Fibroblast of mammary gland (primary cell): ENCODE measurements around the gene LRRC52.

ENCODE experiments used
- DNase-seq: peaks from one replicate; pipeline ENCODE4 v3.0.0-alpha.2; 2010; ENCODE audit warnings: low read depth
- H3K4me3 ChIP-seq: 2 replicates; pipeline ENCODE4 v1.5.1; 2011; ENCODE audit warnings: low read depth, mild to moderate bottlenecking, low read length, moderate library complexity; ENCODE audit not compliant: control insufficient read depth
- CTCF ChIP-seq: conservative IDR thresholded peaks from 2 replicates; pipeline ENCODE4 v1.5.1; 2011; ENCODE audit warnings: low read depth, low read length, inconsistent platforms; ENCODE audit not compliant: control insufficient read depth, insufficient read depth

The LRRC52 gene

GRCh38 chr1:165536016-165536415 lies 7.8 kb upstream of the LRRC52 start:
- no peak for DNase-seq
- no peak for TF ChIP-seq CTCF
- H3K4me3 ChIP-seq: no peak overlapping the region

GRCh38 chr1:165537356-165538109 lies 6.3 kb upstream of the LRRC52 start:
- H3K4me3 ChIP-seq: no peak overlapping the region
- DNase-seq: no peak
- no peak for TF ChIP-seq CTCF

DNA sequence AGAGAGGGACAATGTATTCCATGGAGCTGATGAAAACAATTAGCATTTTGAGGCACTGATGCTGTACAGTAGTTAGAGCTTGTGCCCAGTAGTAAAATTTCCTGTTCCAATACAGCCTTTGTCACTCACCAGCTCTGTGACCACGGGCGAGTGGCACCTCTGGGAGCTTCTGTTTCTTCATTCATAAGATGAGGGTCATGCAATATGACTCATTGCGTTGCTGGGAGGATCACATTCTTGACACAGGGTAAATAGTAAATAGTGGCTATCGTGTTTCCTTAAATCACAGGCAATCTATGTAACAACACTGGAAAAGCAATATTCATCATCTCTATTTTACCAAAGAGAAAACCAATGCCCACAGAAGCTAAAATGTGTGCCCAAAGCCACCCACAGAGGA lies 4.5 kb upstream of the LRRC52 start:
- DNase-seq: no peak
- TF ChIP-seq CTCF: no peak
- H3K4me3 ChIP-seq: no peak overlapping the region

DNA sequence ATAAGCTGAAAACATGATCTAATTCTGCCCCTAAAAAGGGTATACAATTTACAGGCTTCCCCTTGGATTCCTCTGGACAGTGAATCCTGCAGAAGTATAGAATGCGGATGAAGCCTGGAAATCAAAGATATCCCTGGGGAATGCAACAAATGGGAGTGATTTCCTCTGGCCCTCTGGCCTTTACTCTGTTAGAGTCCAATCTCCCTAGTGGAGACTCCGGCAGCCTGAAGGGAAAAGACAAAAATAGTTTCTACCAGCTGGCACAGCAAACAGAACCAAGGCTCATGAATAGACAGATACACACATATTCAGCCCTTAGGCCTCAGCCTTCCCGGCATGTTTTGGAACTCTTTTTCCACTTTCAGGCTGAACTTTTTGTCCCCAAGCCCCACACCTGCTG lies 3.9 kb upstream of the LRRC52 start:
- DNase-seq: no peak
- H3K4me3 ChIP-seq: no peak overlapping the region
- TF ChIP-seq CTCF: no peak

DNA sequence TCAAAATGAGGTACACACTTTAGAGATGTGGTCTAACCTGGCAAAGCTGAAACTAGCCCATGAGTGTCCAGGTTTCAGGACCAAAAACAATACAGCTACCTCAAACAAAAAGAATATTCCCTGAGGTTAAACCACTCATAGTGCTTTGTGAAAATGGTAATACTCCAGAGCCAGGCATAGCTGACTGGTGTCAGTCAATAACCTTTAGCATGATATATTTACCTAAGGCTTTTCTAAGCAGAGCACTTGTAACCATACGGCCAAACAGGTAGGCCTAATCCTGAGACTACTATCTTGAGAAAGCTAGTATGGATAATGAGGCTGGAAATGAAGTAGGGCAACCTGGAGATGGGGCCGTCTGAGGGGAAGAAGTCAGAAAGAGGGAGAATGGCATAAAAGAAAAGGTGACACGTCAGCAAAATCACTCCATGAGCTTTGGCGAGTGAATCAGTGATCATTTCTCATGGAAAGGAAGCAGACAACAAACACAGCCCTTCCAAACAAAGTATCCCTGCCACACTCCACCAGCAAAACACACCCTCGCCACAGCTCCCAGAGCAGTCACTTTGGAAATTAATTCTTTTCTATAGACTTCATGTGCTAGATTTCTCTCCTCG lies 1.7 kb upstream of the LRRC52 start:
- no peak for TF ChIP-seq CTCF
- no peak overlapping the region for H3K4me3 ChIP-seq
- DNase-seq: no peak

- no peak for DNase-seq
- TF ChIP-seq CTCF: no peak
- no peak overlapping the region for H3K4me3 ChIP-seq
Observed at GRCh38 chr1:165542647-165543046, 1.2 kb upstream of the LRRC52 start.
